Memory B cell (primary cell): ENCODE data around the gene WDCP.
A peak's percentile ranks its signal among the peaks of the same experiment; 100 is the strongest.
"Not testable (repeated sequence)": the region's sequence is repeated elsewhere in the genome, so short reads cannot be mapped to it uniquely, and the experiment has no call there.

Experiments used
- ATAC-seq: fragments of 150-1000 bp; cut with Tn5 transposase; 2 replicates; pipeline ENCODE4 v1.10.0; 2021; ENCODE audit warnings: low read depth, mild to moderate bottlenecking, moderate library complexity
- DNase-seq, 2 donors: peaks; one replicate each; pipeline ENCODE4 v3.0.0; 2022; ENCODE audit warnings: low spot score in 2 of 2
- H3K27ac Mint-ChIP-seq: one replicate; pipeline ENCODE4 v1.8.0; 2022; ENCODE audit warnings: mild to moderate bottlenecking, moderate library complexity, mixed read lengths
- H3K27me3 Mint-ChIP-seq: one replicate; pipeline ENCODE4 v1.8.0; 2022; ENCODE audit warnings: mixed read lengths
- H3K36me3 Mint-ChIP-seq: one replicate; pipeline ENCODE4 v1.8.0; 2022; ENCODE audit warnings: mild to moderate bottlenecking, mixed read lengths
- H3K4me1 Mint-ChIP-seq: one replicate; pipeline ENCODE4 v1.8.0; 2022; ENCODE audit warnings: mixed read lengths
- H3K4me3 Mint-ChIP-seq: one replicate; pipeline ENCODE4 v1.8.0; 2022; ENCODE audit warnings: mild to moderate bottlenecking, moderate library complexity, mixed read lengths
- H3K9me3 Mint-ChIP-seq: one replicate; pipeline ENCODE4 v1.8.0; 2022; ENCODE audit warnings: mixed read lengths

The WDCP gene

GRCh38 chr2:24049485-24050021 lies 2.4 kb upstream of the WDCP start, which contains the start of gene FKBP1B:
Gene FKBP1B, plus strand, starts transcription at chr2:24049741. Its CDS starts 109 bp downstream, at chr2:24049850.
- H3K4me3 Mint-ChIP-seq: peak within 1 kb of the TSS; percentile 82
- no peaks in the 10 kb centered on the region for H3K36me3 Mint-ChIP-seq
- H3K27ac Mint-ChIP-seq: no peak within 1 kb of the TSS
- H3K4me1 Mint-ChIP-seq: peaks cover 13% of the 10 kb centered on the region
- H3K9me3 Mint-ChIP-seq: no peaks in the 10 kb centered on the region
- peak; percentile 11 for ATAC-seq
- H3K27me3 Mint-ChIP-seq: no peaks in the 10 kb centered on the region
- peak; percentile 27 to 39 for DNase-seq

- DNase-seq (no peak), ATAC-seq (no peak)
- no peaks in the 10 kb centered on the region for H3K27me3 Mint-ChIP-seq
- no peak overlapping the region for H3K27ac Mint-ChIP-seq
- peak overlapping the region; percentile 82 for H3K4me3 Mint-ChIP-seq
- H3K9me3 Mint-ChIP-seq: no peaks in the 10 kb centered on the region
- peaks cover 13% of the 10 kb centered on the region for H3K4me1 Mint-ChIP-seq
- H3K36me3 Mint-ChIP-seq: no peaks in the 10 kb centered on the region
Observed at GRCh38 chr2:24048769-24049484, 1.7 kb upstream of the WDCP start.

- Mint-ChIP-seq H3K27ac (peak overlapping the region; percentile 89), H3K9me3 (no peaks in the 10 kb centered on the region), H3K4me1 (peaks cover 15% of the 10 kb centered on the region), H3K27me3 (no peaks in the 10 kb centered on the region), H3K4me3 (peak overlapping the region; percentile 91), H3K36me3 (peaks cover 2% of the 10 kb centered on the region)
- DNase-seq (no peak), ATAC-seq (no peak)
Observed at GRCh38 chr2:24047703-24048033, 477 bp upstream of the WDCP start.

GRCh38 chr2:24046599-24046929 lies 627 bp downstream of the WDCP start:
- DNase-seq: no peak
- Mint-ChIP-seq H3K36me3 (peaks cover 2% of the 10 kb centered on the region), H3K27ac (no peak overlapping the region), H3K4me1 (peaks cover 15% of the 10 kb centered on the region), H3K9me3 (no peaks in the 10 kb centered on the region), H3K27me3 (no peaks in the 10 kb centered on the region), H3K4me3 (no peak overlapping the region)
- ATAC-seq: no peak

- no peak for ATAC-seq
- Mint-ChIP-seq H3K4me1 (peaks cover 15% of the 10 kb centered on the region), H3K27me3 (no peaks in the 10 kb centered on the region), H3K4me3 (peak overlapping the region; percentile 4), H3K9me3 (no peaks in the 10 kb centered on the region), H3K27ac (no peak overlapping the region), H3K36me3 (peaks cover 2% of the 10 kb centered on the region)
- no peak for DNase-seq
Observed at GRCh38 chr2:24045511-24046508, 1.4 kb downstream of the WDCP start.

- H3K4me3 Mint-ChIP-seq, H3K27ac Mint-ChIP-seq, H3K9me3 Mint-ChIP-seq, ATAC-seq, H3K27me3 Mint-ChIP-seq, DNase-seq: not testable (repeated sequence)
- Mint-ChIP-seq H3K36me3 (peaks cover 12% of the 10 kb centered on the region), H3K4me1 (peaks cover 15% of the 10 kb centered on the region)
Observed at GRCh38 chr2:24043133-24043532, 4.1 kb downstream of the WDCP start.

GRCh38 chr2:24040511-24040910 lies 6.7 kb downstream of the WDCP start:
- H3K4me1 Mint-ChIP-seq: peaks cover 14% of the 10 kb centered on the region
- DNase-seq (no peak), ATAC-seq (no peak)
- H3K9me3 Mint-ChIP-seq: no peaks in the 10 kb centered on the region
- H3K36me3 Mint-ChIP-seq: peaks cover 16% of the 10 kb centered on the region
- H3K4me3 Mint-ChIP-seq: no peak overlapping the region
- no peaks in the 10 kb centered on the region for H3K27me3 Mint-ChIP-seq
- H3K27ac Mint-ChIP-seq: no peak overlapping the region

- Mint-ChIP-seq H3K36me3 (peaks cover 16% of the 10 kb centered on the region), H3K27ac (no peak overlapping the region), H3K4me1 (peaks cover 10% of the 10 kb centered on the region), H3K27me3 (no peaks in the 10 kb centered on the region), H3K4me3 (no peak overlapping the region), H3K9me3 (no peaks in the 10 kb centered on the region)
- DNase-seq (no peak), ATAC-seq (no peak)
Observed at GRCh38 chr2:24038786-24039499, 8.2 kb downstream of the WDCP start.

- Mint-ChIP-seq H3K27me3 (no peaks in the 10 kb centered on the region), H3K9me3 (no peaks in the 10 kb centered on the region), H3K36me3 (peaks cover 29% of the 10 kb centered on the region), H3K4me3 (no peak overlapping the region), H3K4me1 (no peaks in the 10 kb centered on the region), H3K27ac (no peak overlapping the region)
- no peak for ATAC-seq
- no peak for DNase-seq
Observed at GRCh38 chr2:24026233-24026632, 21.0 kb downstream of the WDCP start.

- Mint-ChIP-seq H3K4me3 (no peak overlapping the region), H3K27me3 (no peaks in the 10 kb centered on the region), H3K4me1 (no peaks in the 10 kb centered on the region), H3K9me3 (no peaks in the 10 kb centered on the region), H3K27ac (no peak overlapping the region), H3K36me3 (peaks cover 25% of the 10 kb centered on the region)
- DNase-seq (no peak), ATAC-seq (no peak)
Observed at GRCh38 chr2:24024996-24025663, 22.1 kb downstream of the WDCP start.

GRCh38 chr2:24024018-24024417 lies 23.2 kb downstream of the WDCP start:
- H3K36me3 Mint-ChIP-seq: peaks cover 17% of the 10 kb centered on the region
- H3K27me3 Mint-ChIP-seq: no peaks in the 10 kb centered on the region
- no peaks in the 10 kb centered on the region for H3K9me3 Mint-ChIP-seq
- no peak overlapping the region for H3K27ac Mint-ChIP-seq
- no peak for DNase-seq
- no peak overlapping the region for H3K4me3 Mint-ChIP-seq
- H3K4me1 Mint-ChIP-seq: no peaks in the 10 kb centered on the region
- no peak for ATAC-seq

GRCh38 chr2:24022975-24023575 lies 24.1 kb downstream of the WDCP start:
- Mint-ChIP-seq H3K27me3 (no peaks in the 10 kb centered on the region), H3K36me3 (peaks cover 13% of the 10 kb centered on the region), H3K27ac (no peak overlapping the region), H3K9me3 (no peaks in the 10 kb centered on the region), H3K4me3 (no peak overlapping the region), H3K4me1 (no peaks in the 10 kb centered on the region)
- no peak for DNase-seq
- ATAC-seq: no peak

- no peak for ATAC-seq
- H3K9me3 Mint-ChIP-seq: no peaks in the 10 kb centered on the region
- H3K27ac Mint-ChIP-seq: no peak overlapping the region
- no peak for DNase-seq
- no peaks in the 10 kb centered on the region for H3K27me3 Mint-ChIP-seq
- no peaks in the 10 kb centered on the region for H3K4me1 Mint-ChIP-seq
- H3K4me3 Mint-ChIP-seq: no peak overlapping the region
- peaks cover 11% of the 10 kb centered on the region for H3K36me3 Mint-ChIP-seq
Observed at GRCh38 chr2:24022324-24022974, 24.7 kb downstream of the WDCP start.
